22Rv1 (cell line): ENCODE data around the gene PCIF1.

Experiments used
- H3K27ac ChIP-seq: fragments of 450-650 bp; 2 replicates; pipeline ENCODE4 v1.5.1; 2017
- CTCF ChIP-seq: fragments of 450-650 bp; IDR thresholded peaks from 2 replicates; pipeline ENCODE4 v1.5.1; 2017; ENCODE audit warnings: mild to moderate bottlenecking
- ZFX ChIP-seq: fragments of 450-650 bp; IDR thresholded peaks from 2 replicates; pipeline ENCODE4 v1.6.1; 2017; ENCODE audit warnings: antibody characterized with exemption, borderline replicate concordance

Gene PCIF1

GRCh38 chr20:45933266-45934045, 1.0 kb upstream of the PCIF1 start:
- TF ChIP-seq ZFX (no peak), CTCF (0 out of 2 replicates have a peak, but pooled peaks have one; percentile 5)
- peak overlapping the region; percentile 98 for H3K27ac ChIP-seq

GRCh38 chr20:45934046-45934585, 367 bp upstream of the PCIF1 start:
- TF ChIP-seq ZFX (no peak), CTCF (no peak)
- peak overlapping the region; percentile 98 for H3K27ac ChIP-seq

GRCh38 chr20:45935416-45936046, 1.0 kb downstream of the PCIF1 start:
- TF ChIP-seq ZFX, result no peak
- TF ChIP-seq CTCF, result no peak
- H3K27ac ChIP-seq, result peak overlapping the region; percentile 98

GRCh38 chr20:45937765-45938164, 3.3 kb downstream of the PCIF1 start:
- no peak overlapping the region for H3K27ac ChIP-seq
- TF ChIP-seq ZFX (no peak), CTCF (no peak)

- H3K27ac ChIP-seq, result no peak overlapping the region
- TF ChIP-seq CTCF (no peak), ZFX (no peak)
Measured at GRCh38 chr20:45938727-45939438, 4.4 kb downstream of the PCIF1 start.

GRCh38 chr20:45940053-45940452, 5.6 kb downstream of the PCIF1 start:
- H3K27ac ChIP-seq, result no peak overlapping the region
- TF ChIP-seq ZFX, result no peak
- TF ChIP-seq CTCF, result no peak
